Measurements from ENCODE around the gene ATP2B2.

DNA sequence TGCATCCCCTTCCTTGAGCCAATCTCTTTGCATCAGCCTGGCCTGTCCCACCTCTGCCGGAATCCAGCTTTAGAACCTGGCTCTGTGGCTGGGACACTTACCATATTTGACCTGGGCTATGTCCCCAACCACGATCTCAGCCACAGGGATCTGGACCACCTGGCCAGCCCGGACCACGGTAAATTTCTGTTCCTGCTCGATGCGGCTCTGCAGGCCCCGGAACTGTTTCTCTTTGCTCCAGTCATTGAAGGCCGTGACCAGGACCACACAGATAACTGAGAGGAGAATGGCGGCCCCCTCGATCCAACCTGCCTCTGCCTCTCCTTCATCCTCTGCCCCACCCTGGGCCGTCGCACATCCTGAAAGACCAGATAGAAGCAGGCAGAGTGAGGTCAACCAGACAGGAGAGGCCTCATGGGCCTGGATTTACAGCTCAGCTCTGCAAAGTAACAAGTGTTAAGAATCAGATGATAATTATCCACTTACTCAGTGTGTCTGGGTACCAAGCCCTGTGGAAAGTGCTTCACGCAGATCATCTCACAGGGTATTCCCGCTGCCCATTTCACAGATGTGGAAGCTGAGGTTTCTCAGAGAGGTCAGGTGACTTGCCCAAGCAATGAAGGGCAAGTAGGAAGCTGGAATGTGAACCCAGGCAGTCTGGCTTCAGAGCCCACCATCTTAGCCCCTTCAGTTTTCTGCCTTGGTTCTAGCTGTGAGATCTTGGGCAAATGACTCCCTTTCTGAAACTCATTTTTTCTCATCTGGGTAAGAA, 103.2 kb downstream of the ATP2B2 start:
- TF ChIP-seq, protein P1, sequence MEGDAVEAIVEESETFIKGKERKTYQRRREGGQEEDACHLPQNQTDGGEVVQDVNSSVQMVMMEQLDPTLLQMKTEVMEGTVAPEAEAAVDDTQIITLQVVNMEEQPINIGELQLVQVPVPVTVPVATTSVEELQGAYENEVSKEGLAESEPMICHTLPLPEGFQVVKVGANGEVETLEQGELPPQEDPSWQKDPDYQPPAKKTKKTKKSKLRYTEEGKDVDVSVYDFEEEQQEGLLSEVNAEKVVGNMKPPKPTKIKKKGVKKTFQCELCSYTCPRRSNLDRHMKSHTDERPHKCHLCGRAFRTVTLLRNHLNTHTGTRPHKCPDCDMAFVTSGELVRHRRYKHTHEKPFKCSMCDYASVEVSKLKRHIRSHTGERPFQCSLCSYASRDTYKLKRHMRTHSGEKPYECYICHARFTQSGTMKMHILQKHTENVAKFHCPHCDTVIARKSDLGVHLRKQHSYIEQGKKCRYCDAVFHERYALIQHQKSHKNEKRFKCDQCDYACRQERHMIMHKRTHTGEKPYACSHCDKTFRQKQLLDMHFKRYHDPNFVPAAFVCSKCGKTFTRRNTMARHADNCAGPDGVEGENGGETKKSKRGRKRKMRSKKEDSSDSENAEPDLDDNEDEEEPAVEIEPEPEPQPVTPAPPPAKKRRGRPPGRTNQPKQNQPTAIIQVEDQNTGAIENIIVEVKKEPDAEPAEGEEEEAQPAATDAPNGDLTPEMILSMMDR (IDR thresholded peaks at IDR 0.05; ENCODE audit: low read depth, low read length): no peak
- TF ChIP-seq POLR2A (IDR thresholded peaks at IDR 0.05; ENCODE audit: extremely low read depth, insufficient read length): no peak
